PC-9 (cell line): ENCODE data around the gene GSTO2. TPM values are rescaled to one million over a fixed set of nuclear protein-coding genes. Genes with fewer than 3 reads are reported as not detected.

Source experiments
- BruUV-seq: library from RNA; stranded (reverse); fragments of 400-500 nt; replicated peaks from 2 replicates; lab custom pipeline; 2021; lab: Mats Ljungman, UMichigan
- CTCF ChIA-PET: fragments of 300-600 bp; sonication (Branson Sonifier 250); formaldehyde crosslinking; loops from one replicate; lab custom pipeline; 2022; ENCODE audit warnings: antibody characterized with exemption; lab: Charles Lee
- POLR2A ChIA-PET: fragments of 300-600 bp; sonication (Branson Sonifier 250); formaldehyde crosslinking; loops from one replicate; lab custom pipeline; 2022; ENCODE audit warnings: antibody characterized with exemption; ENCODE audit not compliant: unreplicated experiment; lab: Charles Lee
- DNase-seq, 2 experiments: peaks; one replicate each; pipeline versions ENCODE4 v3.0.0 to v3.0.0-alpha.2; 2015 to 2022; ENCODE audit warnings: mixed read lengths in 1 of 2
- H2AFZ ChIP-seq: fragments of 200-600 bp; sonication (generic); 2 replicates; pipeline ENCODE4 v1.8.1; 2017; ENCODE audit warnings: antibody characterized with exemption
- H3F3A ChIP-seq: fragments of 200-600 bp; sonication (generic); 2 replicates; pipeline ENCODE4 v1.8.1; 2017; ENCODE audit warnings: antibody characterized with exemption, mild to moderate bottlenecking, low read depth; ENCODE audit not compliant: insufficient read depth
- H3K27ac ChIP-seq: fragments of 200-600 bp; sonication (generic); 2 replicates; pipeline ENCODE4 v1.6.1; 2016; ENCODE audit warnings: mixed run types
- H3K27me3 ChIP-seq: fragments of 200-600 bp; sonication (generic); 2 replicates; pipeline ENCODE4 v1.6.1; 2016; ENCODE audit warnings: low read depth, mixed run types; ENCODE audit not compliant: insufficient read depth
- H3K36me3 ChIP-seq: fragments of 200-600 bp; sonication (generic); 2 replicates; pipeline ENCODE4 v1.6.1; 2016; ENCODE audit warnings: low read depth, mixed run types
- H3K4me1 ChIP-seq: fragments of 200-600 bp; sonication (generic); replicated peaks from 2 replicates; pipeline ENCODE4 v1.6.1; 2016; ENCODE audit warnings: mixed run types; ENCODE audit not compliant: insufficient read depth
- H3K4me2 ChIP-seq: fragments of 200-600 bp; sonication (generic); 2 replicates; pipeline ENCODE4 v1.6.1; 2017; ENCODE audit warnings: mixed run types
- H3K4me3 ChIP-seq: fragments of 200-600 bp; sonication (generic); 2 replicates; pipeline ENCODE4 v1.6.1; 2016; ENCODE audit warnings: mixed run types
- H3K79me2 ChIP-seq: fragments of 200-600 bp; sonication (generic); 2 replicates; pipeline ENCODE4 v1.6.1; 2017; ENCODE audit warnings: low read depth, mixed run types
- H3K9me2 ChIP-seq: fragments of 200-600 bp; sonication (generic); 2 replicates; pipeline ENCODE4 v1.8.1; 2017; ENCODE audit warnings: mild to moderate bottlenecking; ENCODE audit not compliant: insufficient read depth
- H3K9me3 ChIP-seq: fragments of 200-600 bp; sonication (generic); 2 replicates; pipeline ENCODE4 v1.8.1; 2016; ENCODE audit warnings: low read depth; ENCODE audit not compliant: insufficient read depth
- H4K20me1 ChIP-seq: fragments of 200-600 bp; sonication (generic); 2 replicates; pipeline ENCODE4 v1.8.1; 2017; ENCODE audit not compliant: insufficient read depth
- EZH2 ChIP-seq: fragments of 200-600 bp; sonication (generic); IDR thresholded peaks from 2 replicates; pipeline ENCODE4 v1.8.0; 2017; ENCODE audit warnings: antibody characterized with exemption, low read depth
- intact Hi-C: fragments of 100-400 bp; cut with micrococcal nuclease; formaldehyde crosslinking; loops from one replicate; pipeline ENCODE4 v1.10.0; 2022; ENCODE audit not compliant: unreplicated experiment
- total RNA-seq: library from RNA; stranded (reverse); gene quantifications from 2 replicates; pipeline ENCODE4 v1.2.3, GENCODE V29; 2021
- TF ChIP-seq, protein P1 (sequence below): fragments of 200-600 bp; sonication (generic); conservative IDR thresholded peaks from 2 replicates; pipeline ENCODE4 v1.6.1; 2017; ENCODE audit warnings: mixed run types, antibody characterized with exemption, mild to moderate bottlenecking, moderate library complexity

GSTO2 gene
- total RNA-seq, 1 experiment from 2014 or later: 3.3 TPM

- POLR2A ChIA-PET: no interaction called here
- BruUV-seq: no TSS peak
- Histone ChIP-seq H3K4me1 (peaks cover 15% of the 10 kb centered on the region), H4K20me1 (no peaks in the 10 kb centered on the region), H3K36me3 (no peaks in the 10 kb centered on the region), H2AFZ (no peak overlapping the region), H3F3A (0 out of 2 replicates have a peak, but pooled peaks cover 4% of the 10 kb centered on the region), H3K9me3 (no peaks in the 10 kb centered on the region; the same call in 1 of the 2 replicates), H3K9me2 (no peaks in the 10 kb centered on the region), H3K27ac (no peak overlapping the region), H3K79me2 (no peaks in the 10 kb centered on the region), H3K4me2 (no peak overlapping the region), H3K27me3 (no peaks in the 10 kb centered on the region), H3K4me3 (no peak overlapping the region)
- TF ChIP-seq, protein P1, sequence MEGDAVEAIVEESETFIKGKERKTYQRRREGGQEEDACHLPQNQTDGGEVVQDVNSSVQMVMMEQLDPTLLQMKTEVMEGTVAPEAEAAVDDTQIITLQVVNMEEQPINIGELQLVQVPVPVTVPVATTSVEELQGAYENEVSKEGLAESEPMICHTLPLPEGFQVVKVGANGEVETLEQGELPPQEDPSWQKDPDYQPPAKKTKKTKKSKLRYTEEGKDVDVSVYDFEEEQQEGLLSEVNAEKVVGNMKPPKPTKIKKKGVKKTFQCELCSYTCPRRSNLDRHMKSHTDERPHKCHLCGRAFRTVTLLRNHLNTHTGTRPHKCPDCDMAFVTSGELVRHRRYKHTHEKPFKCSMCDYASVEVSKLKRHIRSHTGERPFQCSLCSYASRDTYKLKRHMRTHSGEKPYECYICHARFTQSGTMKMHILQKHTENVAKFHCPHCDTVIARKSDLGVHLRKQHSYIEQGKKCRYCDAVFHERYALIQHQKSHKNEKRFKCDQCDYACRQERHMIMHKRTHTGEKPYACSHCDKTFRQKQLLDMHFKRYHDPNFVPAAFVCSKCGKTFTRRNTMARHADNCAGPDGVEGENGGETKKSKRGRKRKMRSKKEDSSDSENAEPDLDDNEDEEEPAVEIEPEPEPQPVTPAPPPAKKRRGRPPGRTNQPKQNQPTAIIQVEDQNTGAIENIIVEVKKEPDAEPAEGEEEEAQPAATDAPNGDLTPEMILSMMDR: no peak
- no peak for TF ChIP-seq EZH2
- CTCF ChIA-PET: no interaction called here
- intact Hi-C loops: no loop called here
- DNase-seq: no peak
Measured at GRCh38 chr10:104308439-104308903, 39.5 kb downstream of the GSTO2 start.

GRCh38 chr10:104309980-104310978 lies 41.3 kb downstream of the GSTO2 start:
- intact Hi-C loops: no loop called here
- H3K4me3 ChIP-seq: no peak overlapping the region
- peaks cover 5% of the 10 kb centered on the region for H3K4me1 ChIP-seq
- H3K79me2 ChIP-seq: no peaks in the 10 kb centered on the region
- no peaks in the 10 kb centered on the region for H4K20me1 ChIP-seq
- H3K9me3 ChIP-seq: no peaks in the 10 kb centered on the region
- TF ChIP-seq, protein P1: no peak
- no peak for TF ChIP-seq EZH2
- H2AFZ ChIP-seq: no peak overlapping the region
- CTCF ChIA-PET: interaction anchor here (0.7 kb wide), 1 partner anchor 18 kb away, joined by 5 read pairs; no protein-coding TSS in a partner anchor
- H3K27me3 ChIP-seq: no peaks in the 10 kb centered on the region
- 0 out of 2 replicates have a peak, but pooled peaks cover 3% of the 10 kb centered on the region for H3K36me3 ChIP-seq
- H3K4me2 ChIP-seq: no peak overlapping the region
- BruUV-seq: no TSS peak
- no peaks in the 10 kb centered on the region for H3K9me2 ChIP-seq
- no peak overlapping the region for H3K27ac ChIP-seq
- POLR2A ChIA-PET: no interaction called here
- 0 out of 2 replicates have a peak, but pooled peaks cover 3% of the 10 kb centered on the region for H3F3A ChIP-seq
- DNase-seq: no peak

DNA sequence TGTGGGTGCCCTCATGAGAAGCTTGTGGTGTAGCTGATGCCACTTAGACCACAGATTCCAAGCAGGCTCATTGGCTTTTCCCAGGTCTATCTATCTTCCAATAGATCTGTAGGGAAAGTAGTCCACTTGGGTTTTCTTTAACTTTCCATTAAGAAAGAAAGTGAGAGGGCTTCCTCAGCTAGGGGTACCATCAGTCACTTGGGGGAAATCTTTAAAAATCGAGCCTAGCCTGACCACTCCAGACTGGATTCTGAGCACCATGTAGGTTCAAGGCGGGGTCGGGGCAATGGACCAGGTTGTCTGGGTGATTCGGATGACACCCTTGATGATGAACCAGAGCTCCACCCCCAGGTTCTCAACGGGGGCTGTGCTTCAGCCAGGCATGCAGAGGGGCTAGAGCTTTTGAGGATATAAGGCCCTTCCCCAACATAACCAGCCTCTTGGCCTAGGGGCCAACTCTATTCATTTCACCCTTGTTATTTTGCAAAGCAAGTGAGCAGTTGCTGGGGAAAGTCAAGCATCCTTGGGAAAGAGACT lies 42.3 kb downstream of the GSTO2 start:
- Histone ChIP-seq H3K4me1 (no peaks in the 10 kb centered on the region), H3F3A (no peaks in the 10 kb centered on the region), H4K20me1 (no peaks in the 10 kb centered on the region), H3K4me2 (no peak overlapping the region), H3K27me3 (no peaks in the 10 kb centered on the region), H3K4me3 (no peak overlapping the region), H3K9me3 (no peaks in the 10 kb centered on the region), H3K9me2 (no peaks in the 10 kb centered on the region), H3K27ac (no peak overlapping the region), H2AFZ (no peak overlapping the region), H3K79me2 (no peaks in the 10 kb centered on the region), H3K36me3 (0 out of 2 replicates have a peak, but pooled peaks cover 3% of the 10 kb centered on the region)
- intact Hi-C loops: no loop called here
- POLR2A ChIA-PET: no interaction called here
- CTCF ChIA-PET: no interaction called here
- no TSS peak for BruUV-seq
- no peak for DNase-seq
- TF ChIP-seq EZH2: no peak
- TF ChIP-seq, protein P1: no peak
